Stomach (tissue), 9 donors: ENCODE data around the gene SLC13A5. TPM values are rescaled to one million over a fixed set of nuclear protein-coding genes. Genes with fewer than 3 reads are reported as not detected.

ENCODE experiments used
- DNase-seq, 2 donors: peaks; one replicate each; pipeline versions ENCODE4 v3.0.0 to v3.0.0-alpha.2; 2013 to 2019
- H3K27ac ChIP-seq, 5 donors: fragments of 200-600 bp in 4 of 5; sonication (generic) in 4 of 5; one replicate each; pipeline ENCODE4 v1.5.1; 2013 to 2019; ENCODE audit warnings: mild to moderate bottlenecking in 1 of 5, moderate library complexity in 1 of 5
- H3K27me3 ChIP-seq, 3 donors: fragments of 200-600 bp; sonication (generic); one replicate each; pipeline ENCODE4 v1.5.1; 2017 to 2019; ENCODE audit warnings: mixed run types in 1 of 3
- H3K36me3 ChIP-seq, 4 donors: fragments of 200-600 bp; sonication (generic); 1 replicate in 3 of 4; 2 replicates in 1 of 4; pipeline ENCODE4 v1.5.1; 2016 to 2019
- H3K4me1 ChIP-seq, 4 donors: fragments of 200-600 bp; sonication (generic); one replicate each; pipeline ENCODE4 v1.5.1; 2016 to 2019
- H3K4me3 ChIP-seq, 4 donors: fragments of 200-600 bp; sonication (generic) in 3 of 4; one replicate each; pipeline ENCODE4 v1.5.1; 2016 to 2019; ENCODE audit warnings: mild to moderate bottlenecking in 1 of 4
- H3K9me3 ChIP-seq, 4 donors: fragments of 200-600 bp; sonication (generic); one replicate each; pipeline ENCODE4 v1.5.1; 2016 to 2019
- CTCF ChIP-seq, 7 experiments: fragments of 450-650 bp in 4 of 7; fragments of 200-600 bp in 3 of 7; sonication (generic) in 3 of 7; IDR thresholded peaks; one replicate each; pipeline ENCODE4 v1.5.1; 2016 to 2019; ENCODE audit warnings: antibody characterized with exemption in 7 of 7, control low read depth in 2 of 7, mild to moderate bottlenecking in 1 of 7
- EP300 ChIP-seq: sonication (generic); formaldehyde crosslinking; IDR thresholded peaks from one replicate; pipeline ENCODE4 v1.6.1; 2017; ENCODE audit warnings: antibody characterized with exemption
- POLR2A ChIP-seq, 4 donors: fragments of 450-650 bp; IDR thresholded peaks; one replicate each; pipeline ENCODE4 v1.6.1; 2016; ENCODE audit warnings: antibody characterized with exemption in 4 of 4, control low read depth in 2 of 4, mild to moderate bottlenecking in 1 of 4, moderate library complexity in 1 of 4
- POLR2AphosphoS5 ChIP-seq, 3 donors: sonication (generic); formaldehyde crosslinking; IDR thresholded peaks; one replicate each; pipeline ENCODE4 v1.6.1; 2016; ENCODE audit warnings: antibody characterized with exemption in 3 of 3
- WGBS, 5 donors: extraction: QIAGEN DNeasy Blood & Tissue Kit in 3 of 5; methylation state at CpG; one replicate each; pipeline versions ENCODE4 v1.1.5 to v1.1.7; 2013 to 2018; 5-methylcytosine and 5-hydroxymethylcytosine counted together
- intact Hi-C: fragments of 100-400 bp; cut with DNase I; formaldehyde crosslinking; loops from one replicate; pipeline ENCODE4 v1.15.1; 2023; ENCODE audit warnings: low total_unique reads
- polyA plus RNA-seq, 3 donors: library from polyadenylated mRNA; stranded (reverse); fragments of 200-250 nt; gene quantifications; one replicate each; pipeline ENCODE4 v1.2.3, GENCODE V29; 2013
- total RNA-seq, 5 donors: library from RNA; depleted of rRNA; stranded (reverse); fragments of >200 nt; gene quantifications; one replicate each; pipeline versions ENCODE4 v1.1.0 to v1.2.3, GENCODE V29; 2014 to 2016
- donor health status: healthy with polysubstance abuse.
- donor health status: Bipolar disorder and iron deficiency.
- donor health status: healthy.

The SLC13A5 gene
- total and polyA plus RNA-seq, 8 donors = 3.1 TPM; not detected in 7

- no peak for DNase-seq
- peaks cover 0 to 35% (median 0%) of the 10 kb centered on the region in 3 donors for H3K27me3 ChIP-seq
- WGBS, 5 donors = 80 to 90% (median 86%) methylated on average over 11 of the region's 11 CpGs
- H3K27ac ChIP-seq = no peak overlapping the region
- intact Hi-C loops = no loop called here
- TF ChIP-seq CTCF (IDR thresholded peaks at IDR 0.05) (no peak), POLR2AphosphoS5 (IDR thresholded peaks at IDR 0.05) (no peak), POLR2A (IDR thresholded peaks at IDR 0.05) (no peak), EP300 (no peak)
- peaks cover 0 to 7% (median 0%) of the 10 kb centered on the region in 4 donors for H3K4me1 ChIP-seq
- H3K4me3 ChIP-seq = no peak overlapping the region
- no peaks in the 10 kb centered on the region for H3K36me3 ChIP-seq
- H3K9me3 ChIP-seq = no peaks in the 10 kb centered on the region
Measured at GRCh38 chr17:6690641-6691040, 22.5 kb downstream of the SLC13A5 start.

- no peak for DNase-seq
- Histone ChIP-seq H3K27ac (no peak overlapping the region), H3K4me1 (peaks cover 0 to 8% (median 2%) of the 10 kb centered on the region in 4 donors), H3K4me3 (no peak overlapping the region), H3K27me3 (peaks cover 0 to 50% (median 0%) of the 10 kb centered on the region in 3 donors), H3K9me3 (no peaks in the 10 kb centered on the region), H3K36me3 (no peaks in the 10 kb centered on the region)
- TF ChIP-seq POLR2AphosphoS5 (IDR thresholded peaks at IDR 0.05) (no peak), POLR2A (IDR thresholded peaks at IDR 0.05) (no peak), EP300 (no peak), CTCF (IDR thresholded peaks at IDR 0.05) (no peak)
- whole genome bisulfite sequencing, 5 donors = 78 to 87% (median 86%) methylated on average over 9 of the region's 9 CpGs
- intact Hi-C loops = no loop called here
Measured at GRCh38 chr17:6688944-6689343, 24.2 kb downstream of the SLC13A5 start.

- peaks cover 0 to 54% (median 0%) of the 10 kb centered on the region in 3 donors for H3K27me3 ChIP-seq
- no peak for TF ChIP-seq POLR2AphosphoS5 (IDR thresholded peaks at IDR 0.05)
- TF ChIP-seq POLR2A (IDR thresholded peaks at IDR 0.05) = no peak
- TF ChIP-seq CTCF (IDR thresholded peaks at IDR 0.05) = no peak
- TF ChIP-seq EP300 = no peak
- H3K9me3 ChIP-seq = no peaks in the 10 kb centered on the region
- 51 to 77% (median 51%) methylated on average over 4 of the region's 4 CpGs for WGBS, 5 donors
- H3K4me3 ChIP-seq = no peak overlapping the region
- no peak for DNase-seq
- H3K27ac ChIP-seq = no peak overlapping the region
- no peaks in the 10 kb centered on the region for H3K36me3 ChIP-seq
- peaks cover 10 to 16% (median 12%) of the 10 kb centered on the region in 4 donors for H3K4me1 ChIP-seq
- intact Hi-C loops = no loop called here
Measured at GRCh38 chr17:6686026-6686425, 27.1 kb downstream of the SLC13A5 start.

- no peak for TF ChIP-seq POLR2AphosphoS5 (IDR thresholded peaks at IDR 0.05)
- TF ChIP-seq POLR2A (IDR thresholded peaks at IDR 0.05) = no peak
- TF ChIP-seq CTCF (IDR thresholded peaks at IDR 0.05) = no peak
- no peak for TF ChIP-seq EP300
- H3K36me3 ChIP-seq = no peaks in the 10 kb centered on the region
Measured at GRCh38 chr17:6684881-6685767, 28.0 kb downstream of the SLC13A5 start.

More at GRCh38 chr17:6684881-6685767, 28.0 kb downstream of the SLC13A5 start:
- no peak overlapping the region for H3K4me3 ChIP-seq
- peaks cover 0 to 46% (median 0%) of the 10 kb centered on the region in 3 donors for H3K27me3 ChIP-seq
- no peak for DNase-seq
- H3K27ac ChIP-seq = no peak overlapping the region
- H3K9me3 ChIP-seq = no peaks in the 10 kb centered on the region
- intact Hi-C loops = no loop called here
- peaks cover 10 to 16% (median 12%) of the 10 kb centered on the region in 4 donors for H3K4me1 ChIP-seq
- 82 to 93% (median 89%) methylated on average over 13 to 14 of the region's 14 CpGs for WGBS, 5 donors
